ENCODE measurements around the gene LRCH1. TPM values are rescaled to one million over a fixed set of nuclear protein-coding genes. Genes with fewer than 3 reads are reported as not detected.

LRCH1 gene
- total and polyA plus RNA-seq, 10 of the 15 experiments (the other 5 are each of a cell fraction or from before 2014, with no cell fraction given), result 5.3 to 48.9 (median 14.4) TPM

GRCh38 chr13:46539231-46539630, 13.7 kb upstream of the LRCH1 start:
- H3K9me3 ChIP-seq (replicated peaks; ENCODE audit: control insufficient read depth, insufficient read depth, low read length), result no peaks in the 10 kb centered on the region
- no peaks in the 10 kb centered on the region for H3K27me3 ChIP-seq (replicated peaks in 1 of 2; ENCODE audit: control insufficient read depth in 2 of 2, insufficient read depth in 2 of 2, low read length in 1 of 2)
- TF ChIP-seq CBFB (IDR thresholded peaks at IDR 0.05; ENCODE audit: low read depth) (no peak), IRF4 (IDR thresholded peaks at IDR 0.05; ENCODE audit: low read depth, low read length) (no peak)
- RAD21 ChIA-PET (ENCODE audit: unreplicated experiment), result no interaction called here
- DNase-seq (ENCODE audit: low read depth, low spot score), result no peak
- H2AFZ ChIP-seq (ENCODE audit: control insufficient read depth, low read depth, low read length), result no peak overlapping the region
- intact Hi-C loops (cut with micrococcal nuclease; ENCODE audit: unreplicated experiment) (no loop called here), in situ Hi-C loops (cut with MboI) (no loop called here)
- H3K4me2 ChIP-seq (ENCODE audit: control insufficient read depth, insufficient read depth), result no peak overlapping the region
- H4K20me1 ChIP-seq (ENCODE audit: control insufficient read depth, insufficient read depth), result no peaks in the 10 kb centered on the region; the same call in 1 of the 2 replicates
- ATAC-seq, result no peak
- WGBS (ENCODE audit: insufficient coverage, insufficient replicate concordance, low lambda C conversion rate, missing lambda C conversion rate), result 98% methylated on average over 3 of the region's 3 CpGs
- CTCF ChIA-PET, result interaction anchor here (1.1 to 1.7 kb wide), 2 partner anchors 9 to 13 kb away, joined by 3 to 6 read pairs; no protein-coding TSS in a partner anchor
- H3K79me2 ChIP-seq (ENCODE audit: control insufficient read depth, insufficient read depth, low read length), result no peaks in the 10 kb centered on the region
- H3K9ac ChIP-seq (ENCODE audit: control insufficient read depth, insufficient read depth, low read length), result no peak overlapping the region
- no peaks in the 10 kb centered on the region for H3K36me3 ChIP-seq (ENCODE audit: control insufficient read depth in 2 of 2, insufficient read depth in 2 of 2, low read length in 1 of 2)
- BruUV-seq (replicated peaks), result no TSS peak
- no peak overlapping the region for H3K27ac ChIP-seq (ENCODE audit: control insufficient read depth, insufficient read depth)
- FAIRE-seq, result no peak
- H3K4me3 ChIP-seq, result no peak overlapping the region
- POLR2A ChIA-PET, result no interaction called here
- peaks cover 14% of the 10 kb centered on the region for H3K4me1 ChIP-seq (ENCODE audit: control insufficient read depth, insufficient read depth, low read length)
- SMC1A ChIA-PET (ENCODE audit: uncharacterized antibody, unreplicated experiment), result interaction anchor here (0.8 to 1.4 kb wide), 2 partner anchors 14 to 45 kb away, joined by 4 to 5 read pairs; no protein-coding TSS in a partner anchor

- no peak for ATAC-seq
- Histone ChIP-seq H4K20me1 (ENCODE audit: control insufficient read depth, insufficient read depth) (no peaks in the 10 kb centered on the region), H3K79me2 (ENCODE audit: control insufficient read depth, insufficient read depth, low read length) (no peaks in the 10 kb centered on the region), H2AFZ (ENCODE audit: control insufficient read depth, low read depth, low read length) (no peak overlapping the region), H3K36me3 (ENCODE audit: control insufficient read depth in 2 of 2, insufficient read depth in 2 of 2, low read length in 1 of 2) (no peaks in the 10 kb centered on the region), H3K27ac (ENCODE audit: control insufficient read depth, insufficient read depth) (no peak overlapping the region), H3K4me1 (ENCODE audit: control insufficient read depth, insufficient read depth, low read length) (peaks cover 15% of the 10 kb centered on the region), H3K9me3 (replicated peaks; ENCODE audit: control insufficient read depth, insufficient read depth, low read length) (no peaks in the 10 kb centered on the region), H3K4me3 (no peak overlapping the region), H3K9ac (ENCODE audit: control insufficient read depth, insufficient read depth, low read length) (no peak overlapping the region), H3K27me3 (replicated peaks in 1 of 2; ENCODE audit: control insufficient read depth in 2 of 2, insufficient read depth in 2 of 2, low read length in 1 of 2) (no peaks in the 10 kb centered on the region), H3K4me2 (ENCODE audit: control insufficient read depth, insufficient read depth) (no peak overlapping the region)
- ChIA-PET POLR2A (interaction anchor here (0.6 to 2.1 kb wide), 5 partner anchors 8 to 663 kb away, joined by 3 to 7 read pairs (median 3); no protein-coding TSS in a partner anchor), SMC1A (ENCODE audit: uncharacterized antibody, unreplicated experiment) (interaction anchor here (0.9 to 1.9 kb wide), 8 partner anchors 10 to 51 kb away, joined by 3 to 11 read pairs (median 4); no protein-coding TSS in a partner anchor), CTCF (interaction anchor here (1.2 to 2.8 kb wide), 5 partner anchors 10 to 180 kb away, joined by 3 to 16 read pairs (median 3); no protein-coding TSS in a partner anchor), RAD21 (ENCODE audit: unreplicated experiment) (interaction anchor here (1.2 to 2.2 kb wide), 2 partner anchors 11 to 61 kb away, joined by 3 to 5 read pairs; no protein-coding TSS in a partner anchor)
- FAIRE-seq, result no peak
- in situ Hi-C loops (cut with MboI) (no loop called here), intact Hi-C loops (cut with micrococcal nuclease; ENCODE audit: unreplicated experiment) (no loop called here)
- WGBS (ENCODE audit: insufficient coverage, insufficient replicate concordance, low lambda C conversion rate, missing lambda C conversion rate), result 82% methylated on average over 4 of the region's 4 CpGs
- BruUV-seq (replicated peaks), result no TSS peak
- DNase-seq (ENCODE audit: low read depth, low spot score), result no peak
- no peak for TF ChIP-seq SP1 (IDR thresholded peaks at IDR 0.05; ENCODE audit: low read depth, low read length)
- TF ChIP-seq SPI1 (IDR thresholded peaks at IDR 0.05; ENCODE audit: borderline replicate concordance, insufficient read depth, low read depth, low read length), result no peak
- TF ChIP-seq IRF4 (IDR thresholded peaks at IDR 0.05; ENCODE audit: low read depth, low read length), result no peak
- TF ChIP-seq CHD1 (IDR thresholded peaks at IDR 0.05; ENCODE audit: low read depth, low read length), result no peak
- no peak for TF ChIP-seq SIN3A (IDR thresholded peaks at IDR 0.05; ENCODE audit: low read depth, low read length)
- TF ChIP-seq MAX (IDR thresholded peaks at IDR 0.05; ENCODE audit: low read depth, low read length), result no peak
- no peak for TF ChIP-seq ZNF687 (IDR thresholded peaks at IDR 0.05)
- no peak for TF ChIP-seq STAT1 (conservative IDR thresholded peaks at IDR 0.05)
- no peak for TF ChIP-seq NBN (IDR thresholded peaks at IDR 0.05)
- no peak for TF ChIP-seq EP300 (IDR thresholded peaks at IDR 0.05; ENCODE audit: borderline replicate concordance in 1 of 2, control insufficient read depth in 1 of 2, low read depth in 2 of 2, low read length in 2 of 2)
- TF ChIP-seq CREM (IDR thresholded peaks at IDR 0.05; ENCODE audit: low read depth), result no peak
- TF ChIP-seq KAT2A (conservative IDR thresholded peaks at IDR 0.05; ENCODE audit: control insufficient read depth, low read depth, low read length), result no peak
Observed at GRCh38 chr13:46541210-46541609, 11.8 kb upstream of the LRCH1 start.

Measured in GM12878 (cell line).